NCI-H2196 (cell line): ENCODE data around the gene PCDHA12.
"Not testable (repeated sequence)": the region's sequence is repeated elsewhere in the genome, so short reads cannot be mapped to it uniquely, and the experiment has no call there.

Experiments
- DNase-seq: peaks from one replicate; lab custom pipeline; 2025; ENCODE audit not compliant: unreplicated experiment; lab: John Stamatoyannopoulos, UW

The PCDHA12 gene

DNA sequence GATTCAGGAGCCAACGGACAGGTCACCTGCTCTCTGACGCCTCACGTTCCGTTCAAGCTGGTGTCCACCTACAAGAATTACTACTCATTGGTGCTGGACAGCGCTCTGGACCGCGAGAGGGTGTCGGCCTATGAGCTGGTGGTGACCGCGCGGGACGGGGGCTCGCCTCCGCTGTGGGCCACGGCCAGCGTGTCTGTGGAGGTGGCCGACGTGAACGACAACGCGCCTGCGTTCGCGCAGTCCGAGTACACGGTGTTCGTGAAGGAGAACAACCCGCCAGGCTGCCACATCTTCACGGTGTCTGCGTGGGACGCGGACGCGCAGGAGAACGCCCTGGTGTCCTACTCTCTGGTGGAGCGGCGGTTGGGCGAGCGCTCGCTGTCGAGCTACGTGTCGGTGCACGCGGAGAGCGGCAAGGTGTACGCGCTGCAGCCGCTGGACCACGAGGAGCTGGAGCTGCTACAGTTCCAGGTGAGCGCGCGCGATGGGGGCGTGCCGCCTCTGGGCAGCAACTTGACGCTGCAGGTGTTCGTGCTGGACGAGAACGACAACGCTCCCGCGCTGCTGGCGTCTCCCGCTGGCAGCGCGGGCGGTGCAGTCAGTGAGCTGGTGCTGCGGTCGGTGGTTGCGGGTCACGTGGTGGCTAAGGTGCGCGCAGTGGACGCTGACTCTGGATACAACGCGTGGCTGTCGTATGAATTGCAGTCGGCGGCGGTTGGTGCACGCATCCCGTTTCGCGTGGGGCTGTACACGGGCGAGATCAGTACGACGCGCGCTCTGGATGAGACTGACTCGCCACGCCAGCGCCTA is 17.7 kb upstream of the PCDHA12 start:
- DNase-seq, result no peak

DNA sequence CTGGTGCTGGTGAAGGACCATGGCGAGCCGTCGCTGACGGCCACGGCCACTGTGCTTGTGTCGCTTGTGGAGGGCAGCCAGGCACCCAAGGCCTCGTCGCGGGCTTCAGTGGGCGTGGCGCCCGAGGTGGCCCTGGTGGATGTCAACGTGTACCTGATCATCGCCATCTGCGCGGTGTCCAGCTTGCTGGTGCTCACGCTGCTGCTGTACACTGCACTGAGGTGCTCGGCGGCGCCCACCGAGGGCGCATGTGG is 17.2 kb upstream of the PCDHA12 start:
- DNase-seq, result no peak

- no peak for DNase-seq
These were observed 12.4 kb upstream of the PCDHA12 start for GRCh38 chr5:140862441-140863295.

DNA sequence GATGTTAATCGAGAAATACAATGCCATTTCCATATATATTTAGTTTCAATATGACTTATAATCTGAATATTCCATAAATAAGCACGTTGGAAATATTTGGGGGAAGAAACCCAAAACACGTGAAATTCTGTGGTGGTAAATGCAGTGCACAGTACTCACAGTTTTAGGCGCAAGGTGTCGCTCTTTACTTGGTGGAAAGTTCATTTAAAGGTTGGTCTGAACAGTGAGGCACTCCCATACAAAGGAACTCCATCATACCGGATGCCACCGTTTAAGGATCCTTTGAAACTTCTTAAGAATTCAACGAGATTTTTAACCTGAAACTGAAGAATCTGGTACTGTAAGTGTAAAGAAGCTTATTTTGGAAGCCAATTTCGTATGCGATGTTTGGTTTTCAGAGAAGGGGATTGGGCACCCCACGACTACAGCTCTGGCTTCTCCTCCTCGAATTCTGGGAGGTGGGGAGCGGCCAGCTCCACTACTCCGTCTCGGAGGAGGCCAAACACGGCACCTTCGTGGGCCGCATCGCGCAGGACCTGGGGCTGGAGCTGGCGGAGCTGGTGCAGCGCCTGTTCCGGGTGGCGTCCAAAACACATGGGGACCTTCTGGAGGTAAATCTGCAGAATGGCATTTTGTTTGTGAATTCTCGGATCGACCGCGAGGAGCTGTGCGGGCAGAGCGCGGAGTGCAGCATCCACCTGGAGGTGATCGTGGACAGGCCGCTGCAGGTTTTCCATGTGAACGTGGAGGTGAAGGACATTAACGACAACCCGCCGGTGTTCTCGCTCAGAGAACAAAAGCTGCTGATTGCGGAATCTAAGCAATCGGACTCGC is 6.2 kb upstream of the PCDHA12 start, which contains the start of gene PCDHA11:
PCDHA11 (plus strand) TSS at position 237 of the 834 bp plus-strand sequence; CDS start at position 384, 147 bp downstream.
- DNase-seq, result no peak

- no peak for DNase-seq
These were observed 5.6 kb upstream of the PCDHA12 start for GRCh38 chr5:140869555-140869886.

DNA sequence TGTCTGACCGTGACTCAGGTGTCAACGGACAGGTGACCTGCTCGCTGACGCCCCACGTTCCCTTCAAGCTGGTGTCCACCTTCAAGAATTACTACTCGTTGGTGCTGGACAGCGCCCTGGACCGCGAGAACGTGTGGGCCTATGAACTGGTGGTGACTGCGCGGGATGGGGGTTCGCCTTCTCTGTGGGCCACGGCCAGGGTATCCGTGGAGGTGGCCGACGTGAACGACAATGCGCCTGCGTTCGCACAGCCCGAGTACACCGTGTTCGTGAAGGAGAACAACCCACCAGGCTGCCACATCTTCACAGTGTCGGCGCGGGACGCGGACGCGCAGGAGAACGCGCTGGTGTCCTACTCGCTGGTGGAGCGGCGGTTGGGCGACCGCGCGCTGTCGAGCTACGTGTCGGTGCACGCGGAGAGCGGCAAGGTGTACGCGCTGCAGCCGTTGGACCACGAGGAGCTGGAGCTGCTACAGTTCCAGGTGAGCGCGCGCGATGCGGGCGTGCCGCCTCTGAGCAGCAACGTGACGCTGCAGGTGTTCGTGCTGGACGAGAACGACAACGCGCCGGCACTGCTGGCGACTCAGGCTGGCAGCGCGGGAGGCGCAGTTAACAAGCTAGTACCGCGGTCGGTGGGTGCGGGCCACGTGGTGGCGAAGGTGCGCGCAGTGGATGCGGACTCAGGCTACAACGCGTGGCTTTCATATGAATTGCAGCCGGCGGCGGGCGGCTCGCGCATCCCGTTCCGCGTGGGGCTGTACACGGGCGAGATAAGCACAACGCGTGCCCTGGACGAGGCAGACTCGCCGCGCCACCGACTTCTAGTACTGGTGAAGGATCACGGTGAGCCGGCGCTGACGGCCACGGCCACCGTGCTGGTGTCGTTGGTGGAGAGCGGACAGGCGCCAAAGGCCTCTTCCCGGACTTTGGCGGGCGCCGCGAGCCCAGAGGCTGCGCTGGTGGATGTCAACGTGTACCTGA is 4.6 kb upstream of the PCDHA12 start:
- DNase-seq, result no peak

- not testable (repeated sequence) for DNase-seq
These were observed 1.6 kb downstream of the PCDHA12 start for GRCh38 chr5:140876541-140877261.

GRCh38 chr5:140877262-140877581 is 2.1 kb downstream of the PCDHA12 start:
- no peak for DNase-seq

GRCh38 chr5:140881889-140882590 is 6.9 kb downstream of the PCDHA12 start, which contains the start of gene PCDHA13:
Gene PCDHA13 (plus strand): TSS chr5:140882124. CDS start chr5:140882269, 145 bp downstream.
- no peak for DNase-seq

- DNase-seq, result no peak
These were observed 7.4 kb downstream of the PCDHA12 start for GRCh38 chr5:140882591-140882899.

- no peak for DNase-seq
These were observed 8.3 kb downstream of the PCDHA12 start for GRCh38 chr5:140883373-140883772.

- no peak for DNase-seq
These were observed 9.0 kb downstream of the PCDHA12 start for GRCh38 chr5:140883927-140884697.

GRCh38 chr5:140916325-140916724 is 41.2 kb downstream of the PCDHA12 start:
- DNase-seq, result no peak

GRCh38 chr5:140923601-140924000 is 48.5 kb downstream of the PCDHA12 start:
- no peak for DNase-seq

GRCh38 chr5:140925806-140926442 is 50.8 kb downstream of the PCDHA12 start, which contains the start of gene PCDHAC1:
Gene PCDHAC1 (plus strand): TSS chr5:140926299. CDS start chr5:140926893, 594 bp downstream.
- peak; percentile 81 for DNase-seq

GRCh38 chr5:140926443-140927227 is 51.5 kb downstream of the PCDHA12 start:
- peak; percentile 92 for DNase-seq

DNA sequence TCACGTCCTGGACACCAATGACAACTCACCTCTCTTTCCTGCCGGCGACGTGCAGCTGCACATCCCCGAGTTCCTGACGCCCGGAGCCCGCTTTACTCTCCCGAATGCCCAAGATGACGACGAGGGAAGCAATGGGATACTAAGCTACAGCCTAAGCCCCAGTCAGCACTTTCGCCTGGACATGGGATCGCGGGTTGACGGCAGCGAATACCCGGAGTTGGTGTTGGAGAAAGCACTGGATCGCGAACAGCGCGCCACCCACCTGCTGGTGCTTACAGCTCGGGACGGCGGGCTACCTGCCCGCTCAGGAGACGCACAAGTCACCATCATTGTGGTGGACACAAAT is 52.1 kb downstream of the PCDHA12 start:
- DNase-seq, result no peak
